Astrocyte of the cerebellum (primary cell): Measurements from ENCODE around the gene MAP2K1.

ENCODE experiments used
- DNase-seq: peaks from one replicate; pipeline ENCODE4 v3.0.0-alpha.2; 2011; ENCODE audit warnings: low read depth
- H3K4me3 ChIP-seq: 2 replicates; pipeline ENCODE4 v1.5.1; 2011; ENCODE audit warnings: mild to moderate bottlenecking, low read depth, low read length, moderate library complexity
- CTCF ChIP-seq: IDR thresholded peaks from 2 replicates; pipeline ENCODE4 v1.5.1; 2012; ENCODE audit warnings: low read length, low read depth, moderate library complexity, mild to moderate bottlenecking; ENCODE audit errors: missing control alignments
- in situ Hi-C: cut with HindIII; loops from 2 replicates; pipeline ENCODE4 v1.10.0; 2017; ENCODE audit warnings: low sequenced_read_pairs

The MAP2K1 gene

GRCh38 chr15:66409565-66410108 is 22.9 kb downstream of the MAP2K1 start:
- DNase-seq = no peak
- in situ Hi-C loops = loop anchor here (25.0 kb wide), 1 partner anchor 97 kb away; no protein-coding TSS in a partner anchor
- no peak for TF ChIP-seq CTCF
- no peak overlapping the region for H3K4me3 ChIP-seq

GRCh38 chr15:66411190-66411589 is 24.5 kb downstream of the MAP2K1 start:
- in situ Hi-C loops = loop anchor here (25.0 kb wide), 1 partner anchor 99 kb away; no protein-coding TSS in a partner anchor
- no peak overlapping the region for H3K4me3 ChIP-seq
- no peak for TF ChIP-seq CTCF
- DNase-seq = no peak

GRCh38 chr15:66412220-66412619 is 25.5 kb downstream of the MAP2K1 start:
- TF ChIP-seq CTCF = no peak
- DNase-seq = no peak
- in situ Hi-C loops = loop anchor here (25.0 kb wide), 1 partner anchor 100 kb away; no protein-coding TSS in a partner anchor
- H3K4me3 ChIP-seq = no peak overlapping the region

- no peak for DNase-seq
Observed at GRCh38 chr15:66413579-66413978, 26.9 kb downstream of the MAP2K1 start.

GRCh38 chr15:66415360-66415759 is 28.6 kb downstream of the MAP2K1 start:
- DNase-seq = no peak
- no peak overlapping the region for H3K4me3 ChIP-seq
- in situ Hi-C loops = loop anchor here (25.0 kb wide), 1 partner anchor 103 kb away; no protein-coding TSS in a partner anchor
- no peak for TF ChIP-seq CTCF

More at GRCh38 chr15:66413579-66413978, 26.9 kb downstream of the MAP2K1 start:
- H3K4me3 ChIP-seq = no peak overlapping the region
- no peak for TF ChIP-seq CTCF
- in situ Hi-C loops = loop anchor here (25.0 kb wide), 1 partner anchor 101 kb away; no protein-coding TSS in a partner anchor

GRCh38 chr15:66417736-66418135 is 31.0 kb downstream of the MAP2K1 start:
- H3K4me3 ChIP-seq = peak overlapping the region; percentile 18
- in situ Hi-C loops = loop anchor here (25.0 kb wide), 1 partner anchor 105 kb away; no protein-coding TSS in a partner anchor
- DNase-seq = no peak
- no peak for TF ChIP-seq CTCF
